ENCODE results near the gene DNAJB14. TPM values are rescaled to one million over a fixed set of nuclear protein-coding genes. Genes with fewer than 3 reads are reported as not detected.
A peak's percentile ranks its signal among the peaks of the same experiment; 100 is the strongest.

The DNAJB14 gene
- total and polyA plus RNA-seq, 2 of the 13 experiments (the other 11 are each of a cell fraction or from before 2014, with no cell fraction given): 9.1 to 38.1 TPM

DNA sequence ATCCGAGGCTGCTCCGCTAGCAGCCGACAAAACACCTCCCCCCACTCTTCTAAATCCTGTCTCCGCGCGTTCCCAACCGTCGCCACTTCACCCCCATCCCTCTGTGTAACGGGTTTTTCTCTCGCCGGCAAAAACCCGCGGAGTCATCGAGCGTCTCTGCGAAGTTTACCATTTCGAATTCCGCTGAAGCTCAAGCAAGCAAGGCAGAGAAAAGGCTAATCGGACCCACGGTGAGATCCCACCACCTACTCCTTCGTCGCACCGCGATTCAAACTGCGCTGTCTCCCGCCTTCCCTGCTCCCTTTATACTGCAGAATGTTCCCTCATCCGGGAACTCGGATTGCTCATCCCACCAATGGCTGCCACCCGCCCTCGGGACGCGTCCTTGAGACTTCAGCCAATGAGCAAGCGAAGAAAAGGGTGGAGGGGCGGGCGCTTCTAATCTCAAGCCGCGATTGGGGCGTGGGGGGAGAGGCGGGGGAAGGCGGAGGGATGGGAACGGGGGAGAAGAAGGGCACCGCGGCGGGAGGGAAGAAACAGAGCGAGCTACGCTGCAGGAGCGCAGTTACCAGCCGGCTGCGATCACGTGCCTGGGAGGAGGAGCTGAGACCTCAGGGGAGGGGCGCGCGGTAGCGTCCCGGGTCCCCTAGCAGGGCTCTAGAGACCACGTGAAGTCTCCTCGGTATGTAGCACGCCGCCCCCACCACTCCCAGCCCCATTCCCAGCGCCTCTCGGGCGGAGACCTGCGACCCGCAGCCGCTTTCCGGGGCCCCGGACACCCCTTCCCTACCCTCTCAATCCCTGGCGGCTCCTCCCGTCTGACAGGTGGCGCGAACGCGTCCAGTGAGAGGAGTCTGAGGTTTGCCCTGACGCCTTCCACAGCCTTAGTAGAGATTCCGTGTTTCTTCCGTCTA lies 3.8 kb upstream of the DNAJB14 start, which contains the start of gene H2AZ1:
Gene H2AZ1 (minus strand): TSS at position 277 of the 914 bp plus-strand sequence. CDS start 105 bp downstream, at position 172.
- H3K4me1 ChIP-seq (ENCODE audit: insufficient read depth, low read length): peaks cover 28% of the 10 kb centered on the region
- ChIA-PET POLR2A (interaction anchor here (0.8 to 2.1 kb wide), 6 partner anchors 9 to 1689 kb away, joined by 3 to 15 read pairs (median 5); partner anchors contain the start of genes LAMTOR3, RAP1GDS1 and TRMT10A), CTCF (ENCODE audit: low intra/inter-chr PET ratio, low total read pairs) (interaction anchor here (1.0 kb wide), 1 partner anchor 389 kb away, joined by 3 read pairs; no protein-coding TSS in a partner anchor)
- H3K4me3 ChIP-seq (replicated peaks in 1 of 3; ENCODE audit: insufficient read depth in 1 of 3, low read depth in 2 of 3, low read length in 3 of 3): peak within 1 kb of the TSS; percentile 88 to 96 (median 92)
- WGBS (ENCODE audit: low lambda C conversion rate): 1% methylated on average over 45 of the region's 76 CpGs
- H3K79me2 ChIP-seq (ENCODE audit: insufficient read depth, low read length): peaks cover 26% of the 10 kb centered on the region
- H2AFZ ChIP-seq (ENCODE audit: low read length): peak within 1 kb of the TSS; percentile 91
- TSS peak; percentile 75 for BruUV-seq (replicated peaks)
- peak within 1 kb of the TSS; percentile 87 for H3K4me2 ChIP-seq (ENCODE audit: low read depth, low read length)
- no peaks in the 10 kb centered on the region for H3K9me3 ChIP-seq (ENCODE audit: low read length)
- H4K20me1 ChIP-seq (ENCODE audit: insufficient read depth, low read length): 0 out of 2 replicates have a peak, but pooled peaks cover 7% of the 10 kb centered on the region
- in situ Hi-C loops (cut with HindIII; ENCODE audit: extremely low pct_ligation_motif_present, low pct_unique_long_range_greater_than_20kb) (loop anchor here (5.0 kb wide), 3 partner anchors 58 to 388 kb away; partner anchors contain the start of genes LAMTOR3 and TRMT10A), intact Hi-C loops (cut with micrococcal nuclease; ENCODE audit: unreplicated experiment) (loop anchor here (1.0 kb wide), 2 partner anchors 56 to 389 kb away; partner anchors contain the start of gene LAMTOR3)
- no peaks in the 10 kb centered on the region for H3K36me3 ChIP-seq (replicated peaks in 1 of 2; ENCODE audit: control insufficient read depth in 1 of 2, insufficient read depth in 2 of 2, low read length in 2 of 2)
- peak within 1 kb of the TSS; percentile 95 for H3K9ac ChIP-seq (ENCODE audit: insufficient read depth, low read depth, low read length)
- DNase-seq (ENCODE audit: low spot score) (peak; percentile 97), FAIRE-seq (peak; percentile 86), ATAC-seq (peak; percentile 76)
- no peaks in the 10 kb centered on the region; a peak in 1 of 5 replicates for H3K27me3 ChIP-seq (ENCODE audit: control insufficient read depth in 1 of 2, insufficient read depth in 2 of 2, low read length in 2 of 2)
- H3K27ac ChIP-seq (ENCODE audit: extremely low read length, insufficient read depth, low read length): peak within 1 kb of the TSS; percentile 98
- TF ChIP-seq, protein P1, sequence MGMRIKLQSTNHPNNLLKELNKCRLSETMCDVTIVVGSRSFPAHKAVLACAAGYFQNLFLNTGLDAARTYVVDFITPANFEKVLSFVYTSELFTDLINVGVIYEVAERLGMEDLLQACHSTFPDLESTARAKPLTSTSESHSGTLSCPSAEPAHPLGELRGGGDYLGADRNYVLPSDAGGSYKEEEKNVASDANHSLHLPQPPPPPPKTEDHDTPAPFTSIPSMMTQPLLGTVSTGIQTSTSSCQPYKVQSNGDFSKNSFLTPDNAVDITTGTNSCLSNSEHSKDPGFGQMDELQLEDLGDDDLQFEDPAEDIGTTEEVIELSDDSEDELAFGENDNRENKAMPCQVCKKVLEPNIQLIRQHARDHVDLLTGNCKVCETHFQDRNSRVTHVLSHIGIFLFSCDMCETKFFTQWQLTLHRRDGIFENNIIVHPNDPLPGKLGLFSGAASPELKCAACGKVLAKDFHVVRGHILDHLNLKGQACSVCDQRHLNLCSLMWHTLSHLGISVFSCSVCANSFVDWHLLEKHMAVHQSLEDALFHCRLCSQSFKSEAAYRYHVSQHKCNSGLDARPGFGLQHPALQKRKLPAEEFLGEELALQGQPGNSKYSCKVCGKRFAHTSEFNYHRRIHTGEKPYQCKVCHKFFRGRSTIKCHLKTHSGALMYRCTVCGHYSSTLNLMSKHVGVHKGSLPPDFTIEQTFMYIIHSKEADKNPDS (CRISPR knock-in tag; IDR thresholded peaks at IDR 0.05): 0 out of 2 replicates have a peak, but pooled peaks have one; percentile 18
- TF ChIP-seq, protein P2, sequence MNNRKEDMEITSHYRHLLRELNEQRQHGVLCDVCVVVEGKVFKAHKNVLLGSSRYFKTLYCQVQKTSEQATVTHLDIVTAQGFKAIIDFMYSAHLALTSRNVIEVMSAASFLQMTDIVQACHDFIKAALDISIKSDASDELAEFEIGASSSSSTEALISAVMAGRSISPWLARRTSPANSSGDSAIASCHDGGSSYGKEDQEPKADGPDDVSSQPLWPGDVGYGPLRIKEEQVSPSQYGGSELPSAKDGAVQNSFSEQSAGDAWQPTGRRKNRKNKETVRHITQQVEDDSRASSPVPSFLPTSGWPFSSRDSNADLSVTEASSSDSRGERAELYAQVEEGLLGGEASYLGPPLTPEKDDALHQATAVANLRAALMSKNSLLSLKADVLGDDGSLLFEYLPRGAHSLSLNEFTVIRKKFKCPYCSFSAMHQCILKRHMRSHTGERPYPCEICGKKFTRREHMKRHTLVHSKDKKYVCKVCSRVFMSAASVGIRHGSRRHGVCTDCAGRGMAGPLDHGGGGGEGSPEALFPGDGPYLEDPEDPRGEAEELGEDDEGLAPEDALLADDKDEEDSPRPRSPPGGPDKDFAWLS (CRISPR knock-in tag; IDR thresholded peaks at IDR 0.05; ENCODE audit: borderline replicate concordance): no peak
- TF ChIP-seq ZNF10 (CRISPR knock-in tag; IDR thresholded peaks at IDR 0.05; ENCODE audit: borderline replicate concordance, low read depth): no peak
- TF ChIP-seq, protein P3, sequence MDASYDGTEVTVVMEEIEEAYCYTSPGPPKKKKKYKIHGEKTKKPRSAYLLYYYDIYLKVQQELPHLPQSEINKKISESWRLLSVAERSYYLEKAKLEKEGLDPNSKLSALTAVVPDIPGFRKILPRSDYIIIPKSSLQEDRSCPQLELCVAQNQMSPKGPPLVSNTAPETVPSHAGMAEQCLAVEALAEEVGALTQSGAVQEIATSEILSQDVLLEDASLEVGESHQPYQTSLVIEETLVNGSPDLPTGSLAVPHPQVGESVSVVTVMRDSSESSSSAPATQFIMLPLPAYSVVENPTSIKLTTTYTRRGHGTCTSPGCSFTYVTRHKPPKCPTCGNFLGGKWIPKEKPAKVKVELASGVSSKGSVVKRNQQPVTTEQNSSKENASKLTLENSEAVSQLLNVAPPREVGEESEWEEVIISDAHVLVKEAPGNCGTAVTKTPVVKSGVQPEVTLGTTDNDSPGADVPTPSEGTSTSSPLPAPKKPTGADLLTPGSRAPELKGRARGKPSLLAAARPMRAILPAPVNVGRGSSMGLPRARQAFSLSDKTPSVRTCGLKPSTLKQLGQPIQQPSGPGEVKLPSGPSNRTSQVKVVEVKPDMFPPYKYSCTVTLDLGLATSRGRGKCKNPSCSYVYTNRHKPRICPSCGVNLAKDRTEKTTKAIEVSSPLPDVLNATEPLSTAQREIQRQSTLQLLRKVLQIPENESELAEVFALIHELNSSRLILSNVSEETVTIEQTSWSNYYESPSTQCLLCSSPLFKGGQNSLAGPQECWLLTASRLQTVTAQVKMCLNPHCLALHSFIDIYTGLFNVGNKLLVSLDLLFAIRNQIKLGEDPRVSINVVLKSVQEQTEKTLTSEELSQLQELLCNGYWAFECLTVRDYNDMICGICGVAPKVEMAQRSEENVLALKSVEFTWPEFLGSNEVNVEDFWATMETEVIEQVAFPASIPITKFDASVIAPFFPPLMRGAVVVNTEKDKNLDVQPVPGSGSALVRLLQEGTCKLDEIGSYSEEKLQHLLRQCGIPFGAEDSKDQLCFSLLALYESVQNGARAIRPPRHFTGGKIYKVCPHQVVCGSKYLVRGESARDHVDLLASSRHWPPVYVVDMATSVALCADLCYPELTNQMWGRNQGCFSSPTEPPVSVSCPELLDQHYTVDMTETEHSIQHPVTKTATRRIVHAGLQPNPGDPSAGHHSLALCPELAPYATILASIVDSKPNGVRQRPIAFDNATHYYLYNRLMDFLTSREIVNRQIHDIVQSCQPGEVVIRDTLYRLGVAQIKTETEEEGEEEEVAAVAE (CRISPR knock-in tag; IDR thresholded peaks at IDR 0.05; ENCODE audit: borderline replicate concordance): peak; percentile 31; the same call in 1 of the 2 replicates
- no peak for TF ChIP-seq HES4 (CRISPR knock-in tag; IDR thresholded peaks at IDR 0.05; ENCODE audit: borderline replicate concordance)
- TF ChIP-seq ARHGAP35 (CRISPR knock-in tag; IDR thresholded peaks at IDR 0.05; ENCODE audit: borderline replicate concordance): no peak
- TF ChIP-seq HNRNPUL1 (IDR thresholded peaks at IDR 0.05; ENCODE audit: low read depth, low read length): no peak
- TF ChIP-seq PCBP2 (optimal IDR thresholded peaks at IDR 0.05; ENCODE audit: low read depth, low read length, poor library complexity, severe bottlenecking): no peak
- no peak for TF ChIP-seq ERF (CRISPR knock-in tag; IDR thresholded peaks at IDR 0.05)
- TF ChIP-seq ZNF205 (CRISPR knock-in tag; IDR thresholded peaks at IDR 0.05): peak; percentile 28; the same call in 1 of the 2 replicates

Data from HepG2 (cell line).